NCI-H1417 (cell line): ENCODE data around the gene FITM1.

Source experiments
- DNase-seq, 3 experiments: peaks; one replicate each; lab custom pipeline; 2025; lab: John Stamatoyannopoulos, UW

Gene FITM1, protein sequence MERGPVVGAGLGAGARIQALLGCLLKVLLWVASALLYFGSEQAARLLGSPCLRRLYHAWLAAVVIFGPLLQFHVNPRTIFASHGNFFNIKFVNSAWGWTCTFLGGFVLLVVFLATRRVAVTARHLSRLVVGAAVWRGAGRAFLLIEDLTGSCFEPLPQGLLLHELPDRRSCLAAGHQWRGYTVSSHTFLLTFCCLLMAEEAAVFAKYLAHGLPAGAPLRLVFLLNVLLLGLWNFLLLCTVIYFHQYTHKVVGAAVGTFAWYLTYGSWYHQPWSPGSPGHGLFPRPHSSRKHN

DNA sequence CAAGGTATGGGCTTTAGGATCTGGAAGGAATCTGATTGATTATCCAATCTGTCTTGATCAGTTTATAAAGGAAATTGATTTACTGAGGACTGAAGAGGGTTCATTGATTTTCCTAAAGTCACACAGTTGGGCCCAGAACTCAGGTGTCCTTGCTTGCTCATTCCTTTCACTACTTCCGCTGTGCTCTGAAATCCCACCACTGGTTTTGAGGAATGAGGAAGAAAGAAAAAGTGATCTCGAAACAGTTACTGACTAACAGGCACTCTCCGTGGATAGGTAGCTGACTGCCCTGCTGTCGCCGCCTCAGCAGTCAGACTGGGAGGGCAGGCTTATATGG, at the start of gene FITM1:
TSS of gene FITM1 (plus strand) at position 280 of the 337 bp plus-strand sequence. CDS start 905 bp downstream, outside the sequence.
- no peak for DNase-seq

DNA sequence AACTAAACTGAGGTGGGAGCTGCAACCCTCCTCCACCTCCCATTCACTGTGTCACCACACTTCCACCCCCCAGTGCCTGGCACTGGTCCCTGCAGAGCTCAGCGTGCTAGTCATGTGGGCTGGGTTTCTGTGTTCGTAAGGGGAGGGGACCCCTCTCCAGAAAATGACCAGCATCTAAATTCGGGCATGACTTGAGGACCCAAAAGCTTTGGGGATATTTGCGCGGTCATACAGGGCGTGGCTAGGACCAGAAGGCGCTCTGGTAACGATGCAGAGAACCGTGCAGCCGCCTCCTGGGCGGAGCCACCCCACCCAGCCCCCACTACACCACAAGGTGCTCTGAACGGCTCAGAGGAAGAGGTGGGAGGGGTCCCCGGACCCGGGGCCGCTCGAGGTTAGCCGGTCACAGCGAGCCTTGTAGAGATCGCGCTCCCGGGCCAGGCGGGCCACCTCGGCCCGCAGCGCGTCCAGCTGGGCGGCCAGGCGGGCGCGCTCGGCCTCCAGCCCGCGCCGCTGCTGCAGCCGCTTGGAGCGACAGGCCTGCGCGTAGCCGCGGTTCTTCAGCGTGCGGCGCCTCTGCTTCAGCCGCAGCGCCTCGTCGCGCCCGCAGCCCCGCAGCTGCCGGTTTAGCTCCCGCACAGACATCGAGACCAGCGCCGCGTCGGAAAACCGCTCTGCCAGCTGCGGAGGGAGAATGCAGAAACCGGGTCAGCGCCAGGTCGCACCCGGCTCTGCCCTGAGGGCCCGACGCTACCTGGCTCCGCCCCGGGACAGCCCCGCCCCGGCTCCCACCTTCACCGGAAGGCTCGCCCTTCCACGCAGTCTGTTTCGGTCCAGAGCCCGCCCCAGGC, 49.3 kb upstream of the FITM1 start:
- DNase-seq, result peak; percentile 62 to 91 (median 90)

DNA sequence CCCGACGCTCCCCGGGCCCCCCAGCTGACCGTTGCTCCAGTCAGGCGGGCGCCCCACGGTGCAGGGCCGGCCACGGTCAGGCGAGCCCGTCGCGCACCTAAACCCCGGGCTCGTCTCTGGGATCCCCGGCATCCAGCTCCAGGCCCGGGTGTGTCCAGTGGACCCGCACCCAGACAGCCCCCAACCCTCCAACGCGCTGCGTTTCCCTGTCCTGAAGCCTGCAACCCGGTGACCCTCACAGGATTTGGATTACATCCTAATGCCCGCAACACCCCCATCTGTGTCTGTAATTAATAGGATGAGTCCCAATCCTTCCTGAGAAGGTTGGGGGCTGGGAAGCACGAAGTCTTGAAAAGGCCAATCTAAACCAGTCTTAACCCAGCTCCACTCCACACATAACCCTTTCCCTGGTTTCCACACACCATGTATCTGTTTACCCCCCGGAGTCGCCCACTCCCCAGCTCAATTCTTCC, 48.7 kb upstream of the FITM1 start:
- DNase-seq, result peak in 1 of 3 experiments; percentile 58

DNA sequence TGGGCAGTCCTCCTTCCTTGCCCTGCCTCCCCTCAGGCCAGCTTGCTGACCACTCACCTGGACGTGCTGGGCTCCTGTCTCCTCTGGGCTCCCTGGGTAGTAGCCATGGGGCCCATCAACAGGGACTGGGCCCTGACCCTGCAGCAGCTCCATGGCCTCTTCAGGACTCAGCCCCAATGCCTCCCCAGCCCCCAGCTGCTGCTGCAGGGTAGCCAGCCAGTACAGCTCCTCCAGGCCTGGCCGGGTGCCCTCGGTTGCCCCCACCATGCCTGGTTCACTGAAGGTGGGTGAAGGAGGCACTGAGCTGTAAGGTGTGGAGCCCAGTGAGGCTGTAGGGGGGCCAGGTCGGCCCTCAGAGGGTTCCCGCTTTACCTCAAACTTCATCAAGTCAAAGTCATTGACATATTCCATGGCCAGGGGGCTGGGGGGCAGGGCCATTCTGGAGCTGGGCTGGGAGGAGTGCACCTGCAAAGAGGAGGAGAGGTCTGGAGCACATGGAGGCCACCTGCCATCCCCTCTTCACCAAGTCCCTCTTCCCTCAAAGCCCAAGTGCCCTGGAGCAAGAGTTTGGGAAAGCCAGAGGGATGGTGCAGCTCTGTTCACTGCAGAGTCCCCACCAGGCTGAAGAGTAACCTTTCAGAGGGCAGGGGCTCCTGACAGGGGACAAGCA, 47.9 kb upstream of the FITM1 start:
- DNase-seq, result no peak

DNA sequence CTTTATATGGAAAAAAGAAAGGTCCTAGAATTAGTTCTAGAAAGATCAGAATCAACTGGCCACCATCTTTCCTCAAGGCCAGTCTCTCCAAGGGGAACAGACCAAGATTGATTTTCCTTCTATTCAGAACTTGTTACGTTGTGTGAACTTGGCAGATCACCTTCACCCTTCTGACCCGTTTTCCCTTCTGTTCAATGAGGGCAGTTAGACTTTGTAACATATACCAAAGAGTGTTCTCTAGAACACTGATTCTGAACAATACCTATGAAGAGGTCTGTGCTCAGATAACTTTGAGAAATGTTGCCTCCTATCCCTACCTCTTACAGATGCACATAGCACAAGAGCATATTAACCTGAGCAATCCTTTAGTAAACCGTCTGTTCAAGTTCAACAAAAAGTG, 47.0 kb upstream of the FITM1 start:
- no peak for DNase-seq

DNA sequence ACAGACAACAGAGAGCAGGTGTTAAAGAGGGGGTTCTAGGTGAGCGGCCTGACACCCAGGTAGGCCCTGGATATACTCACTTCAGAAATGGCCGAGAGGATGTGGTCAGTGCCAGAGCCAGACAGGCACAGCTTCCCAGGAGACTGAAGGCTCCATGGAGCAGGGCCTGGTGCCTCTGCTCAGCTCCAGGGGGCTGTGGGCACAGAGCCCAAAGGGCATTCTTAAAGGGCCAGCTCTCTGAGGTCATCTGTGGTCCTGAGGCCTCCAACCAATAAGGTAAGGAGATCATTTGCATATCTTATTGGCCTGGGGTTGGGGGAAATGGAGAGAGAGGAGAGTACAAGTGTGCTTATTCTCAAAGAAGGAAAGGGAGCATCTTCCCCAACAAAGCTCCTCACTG, 46.0 kb upstream of the FITM1 start:
- no peak for DNase-seq

DNA sequence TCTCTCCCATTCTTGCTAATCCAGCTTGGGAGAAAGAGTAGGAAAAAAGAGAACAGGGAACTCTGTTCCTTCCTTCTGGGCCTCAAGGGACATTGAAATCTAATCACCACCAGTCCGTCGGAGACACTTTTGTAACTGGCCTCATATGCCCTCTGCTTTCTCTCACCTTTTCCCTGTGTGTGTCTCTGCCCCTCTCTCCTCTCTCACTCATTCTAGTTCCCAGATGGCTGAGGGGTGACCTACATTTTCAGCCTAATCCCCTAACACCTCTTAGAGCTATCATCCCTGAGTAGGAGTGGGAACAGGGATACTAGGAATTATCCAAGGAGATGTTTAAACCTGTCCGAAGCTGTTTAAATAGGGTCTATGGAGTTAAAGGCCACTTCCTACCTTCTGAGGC, 45.2 kb upstream of the FITM1 start:
- DNase-seq, result no peak

DNA sequence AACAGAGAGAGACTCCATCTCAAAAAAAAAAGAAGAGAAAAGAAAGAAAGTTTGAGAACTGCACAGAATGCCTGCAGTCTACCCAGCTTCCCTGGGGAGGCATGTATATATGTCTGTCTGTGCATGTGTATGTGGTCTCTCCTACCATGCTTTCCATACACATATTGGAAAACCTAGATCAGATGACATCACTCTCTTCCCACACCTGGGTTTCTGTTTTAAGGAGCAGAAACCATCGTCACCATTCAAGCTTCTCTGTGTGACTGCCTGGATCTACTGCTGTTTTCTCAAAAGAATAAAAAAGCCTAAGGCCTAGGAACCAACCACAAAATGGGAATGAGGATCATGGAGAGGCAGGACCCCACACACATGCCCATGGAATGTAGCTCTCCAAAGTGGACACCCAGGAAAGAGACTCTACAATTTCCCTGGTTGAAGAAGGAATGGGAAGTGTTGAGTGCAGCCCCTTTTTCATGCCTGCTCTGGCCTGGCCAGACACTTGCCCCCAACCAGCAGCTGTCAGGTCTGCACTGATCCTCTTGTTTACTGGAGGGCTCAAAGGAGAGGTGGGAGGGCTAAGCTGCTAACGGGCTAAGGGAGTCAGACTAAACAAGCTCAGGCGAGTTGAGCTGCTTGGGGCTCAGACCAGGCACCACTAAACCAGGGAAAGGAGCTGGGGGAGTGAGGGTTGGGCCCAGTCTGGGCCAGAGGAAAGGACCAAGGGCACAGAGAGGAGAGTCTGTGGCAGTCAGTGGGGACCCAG, 44.1 kb upstream of the FITM1 start:
- no peak for DNase-seq

DNA sequence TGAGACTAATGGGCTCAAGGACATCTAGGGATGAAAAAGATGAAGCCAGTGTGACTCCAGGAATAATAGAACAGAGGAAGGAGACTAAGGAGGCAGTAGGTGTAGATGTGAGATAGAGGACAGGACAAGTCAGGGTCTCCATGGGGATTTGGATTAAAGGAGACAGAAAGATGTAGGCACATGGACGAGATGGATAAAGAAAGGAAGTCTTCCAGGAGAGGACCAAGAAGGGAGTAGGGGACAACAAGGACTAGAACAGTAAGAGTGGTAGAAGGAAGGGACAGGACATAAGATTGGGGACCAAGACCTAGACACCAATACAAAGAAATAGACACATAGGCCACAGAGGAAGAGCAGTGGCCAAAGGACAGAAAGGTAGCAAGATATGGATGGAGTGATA, 43.5 kb upstream of the FITM1 start:
- no peak for DNase-seq

DNA sequence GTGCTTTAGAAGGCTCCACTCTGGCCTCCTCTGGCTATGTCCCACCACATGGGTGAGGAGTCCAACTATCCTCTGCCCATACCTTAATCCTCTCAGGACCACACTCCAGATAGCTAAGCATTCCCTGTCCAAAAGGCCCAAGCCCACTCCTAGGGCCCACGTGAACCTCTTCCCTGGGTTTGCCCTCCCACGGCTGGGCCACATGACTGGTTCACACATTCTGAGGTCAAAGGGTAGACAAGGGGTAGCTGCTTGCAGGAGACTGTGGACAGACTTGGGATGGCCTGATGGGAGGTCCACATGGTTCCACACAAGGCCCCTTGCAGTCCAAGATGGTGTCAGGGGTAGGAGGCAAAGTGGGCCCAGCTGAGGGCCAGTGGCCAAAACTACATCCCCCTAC, 42.4 kb upstream of the FITM1 start:
- no peak for DNase-seq

DNA sequence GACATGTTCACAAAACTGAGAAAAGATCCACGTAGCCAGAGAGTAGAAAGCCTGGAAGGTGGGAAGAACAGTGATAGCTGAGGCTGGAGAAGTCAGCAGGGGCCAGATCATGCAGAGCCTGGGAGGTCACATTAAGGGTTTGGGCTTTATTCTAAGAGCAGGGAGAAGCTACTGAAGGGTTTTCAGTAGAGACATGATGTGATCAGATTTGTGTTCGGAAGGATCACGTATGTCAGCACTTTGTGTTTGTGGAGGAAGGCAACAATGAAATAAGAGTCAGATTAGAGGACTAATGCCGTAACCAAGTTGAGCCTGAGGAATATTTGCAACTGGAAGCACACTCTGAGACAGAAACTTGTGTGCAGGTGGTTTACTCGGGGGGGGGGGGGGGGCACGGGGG, 40.6 kb upstream of the FITM1 start:
- DNase-seq, result peak in 1 of 3 experiments; percentile 38

DNA sequence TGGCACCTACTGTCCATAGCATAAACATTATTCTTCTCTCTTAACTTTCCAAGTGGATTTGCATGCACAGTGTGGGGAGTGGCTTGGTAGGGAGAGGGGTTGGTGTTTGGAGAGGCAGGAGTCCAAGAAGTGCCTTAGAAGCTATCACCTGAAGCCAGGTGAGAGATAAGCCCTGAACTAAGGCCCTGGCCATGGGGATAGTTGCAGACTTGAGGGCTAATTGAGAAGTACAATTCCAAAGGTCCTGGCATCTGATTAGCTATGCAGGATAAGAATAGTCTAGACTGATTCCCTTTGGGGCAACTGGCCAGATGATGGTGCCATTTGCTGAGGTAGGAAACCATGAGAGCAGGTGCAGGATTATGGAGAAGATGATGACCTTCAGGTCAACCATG, 38.4 kb upstream of the FITM1 start:
- DNase-seq, result no peak

DNA sequence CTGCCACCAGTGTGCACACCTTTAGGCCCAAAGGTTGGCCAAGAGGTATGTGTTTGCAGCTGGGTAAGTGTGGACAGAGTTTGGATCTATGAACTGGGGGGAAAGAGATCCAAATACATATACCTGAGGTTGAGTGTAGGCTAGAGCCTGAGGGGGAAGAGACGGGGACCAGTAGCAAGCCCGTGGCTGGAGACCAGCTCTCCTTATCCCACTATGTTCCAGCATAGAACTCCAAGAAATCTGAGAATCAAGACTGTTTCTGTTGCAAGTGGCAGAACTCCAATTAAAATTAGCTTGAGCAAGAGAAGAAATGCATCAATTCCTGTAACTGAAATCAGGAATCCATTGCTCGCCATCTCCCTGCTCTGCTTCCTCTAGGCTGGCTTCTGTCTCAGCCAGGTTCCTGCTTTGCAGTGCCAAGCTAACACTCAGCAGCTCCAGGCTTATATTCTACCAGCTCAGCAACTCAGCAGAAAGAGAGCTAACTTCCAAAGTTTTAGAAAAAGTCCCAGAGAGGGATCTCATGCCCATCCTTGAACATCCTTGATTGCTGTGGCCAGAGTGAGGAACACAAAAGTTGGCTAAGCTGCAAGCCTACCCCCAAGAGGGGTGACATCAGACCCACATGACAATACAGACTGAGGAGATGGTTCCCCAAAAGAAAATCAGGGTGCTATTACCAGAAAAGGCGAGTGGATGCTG, 37.8 kb upstream of the FITM1 start:
- no peak for DNase-seq

DNA sequence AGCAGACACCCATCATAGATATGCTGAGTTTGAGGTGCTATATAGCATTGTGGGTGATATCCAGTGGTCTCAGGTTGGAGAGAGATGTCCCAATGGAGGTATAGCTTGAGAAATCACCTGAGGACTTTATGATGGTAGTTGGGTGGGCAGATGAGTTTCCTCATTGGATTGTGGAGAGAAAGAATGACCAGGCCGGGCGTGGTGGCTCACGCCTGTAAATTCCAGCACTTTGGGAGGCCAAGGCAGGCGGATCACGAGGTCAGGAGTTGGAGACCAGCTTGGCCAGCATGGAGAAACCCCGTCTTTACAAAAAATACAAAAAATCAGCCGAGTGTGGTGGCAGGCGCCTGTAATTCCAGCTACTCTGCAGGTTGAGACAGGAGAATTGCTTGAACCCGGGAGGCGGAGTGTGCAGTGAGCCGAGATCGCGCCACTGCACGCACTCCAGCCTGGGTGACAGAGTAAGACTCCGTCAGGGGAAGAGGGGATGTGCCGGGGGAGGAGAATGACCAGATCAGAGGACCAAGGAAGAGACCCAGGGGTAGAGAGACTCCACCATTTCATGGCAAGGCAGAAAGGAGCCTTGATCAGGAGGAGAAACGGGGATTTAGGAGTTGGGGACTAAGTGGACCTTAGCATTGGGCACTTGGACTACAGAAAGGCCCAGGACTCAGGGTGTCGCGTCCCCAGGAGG, 37.1 kb upstream of the FITM1 start:
- DNase-seq, result no peak

DNA sequence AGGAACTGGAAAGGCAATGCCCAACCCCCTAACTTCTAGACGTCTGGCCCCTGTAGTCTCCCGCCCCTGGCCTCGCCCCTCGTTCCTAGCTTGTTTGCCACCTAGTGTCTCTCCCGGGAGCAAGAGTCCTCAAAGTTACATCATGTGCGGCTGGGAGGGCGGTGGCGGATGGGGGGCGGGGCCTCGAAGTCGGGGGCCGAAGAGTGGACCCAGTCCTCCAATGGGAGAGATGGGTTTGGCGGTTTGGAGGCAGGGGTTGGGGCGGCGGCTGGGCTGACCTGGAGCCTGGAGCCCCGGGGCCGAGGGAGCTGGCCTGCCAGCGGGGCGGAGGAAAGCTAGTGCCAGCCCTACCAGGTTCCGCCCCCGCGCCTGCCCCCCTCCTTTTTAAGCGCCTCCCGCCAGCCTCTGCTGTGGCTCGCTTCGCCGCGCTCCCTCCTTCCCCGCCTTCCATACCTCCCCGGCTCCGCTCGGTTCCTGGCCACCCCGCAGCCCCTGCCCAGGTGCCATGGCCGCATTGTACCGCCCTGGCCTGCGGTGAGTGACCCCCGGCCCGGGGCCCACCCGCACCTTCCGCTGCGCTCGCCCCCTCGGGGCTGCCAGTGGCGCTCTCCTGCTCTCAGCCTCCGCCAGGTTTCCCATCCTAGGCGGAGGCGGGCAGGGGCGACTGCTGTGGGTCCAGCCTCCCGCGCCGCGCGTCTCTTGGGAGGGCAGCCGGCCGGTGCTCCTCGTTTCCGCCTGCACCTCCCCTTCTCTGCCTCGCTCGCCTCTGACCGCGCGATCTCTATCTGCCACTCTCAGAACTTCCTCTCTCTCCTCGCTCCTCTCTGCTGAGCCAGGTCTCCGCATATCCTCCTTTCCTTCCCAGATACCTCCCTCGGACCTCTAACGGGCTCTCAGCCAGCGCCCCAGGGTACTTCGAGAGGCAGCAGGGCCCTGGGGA, 36.3 kb upstream of the FITM1 start, which contains the start of gene PCK2:
TSS of gene PCK2 (plus strand) at position 411 of the 940 bp plus-strand sequence. CDS start at position 506, 95 bp downstream.
- peak; percentile 87 to 97 (median 94) for DNase-seq

DNA sequence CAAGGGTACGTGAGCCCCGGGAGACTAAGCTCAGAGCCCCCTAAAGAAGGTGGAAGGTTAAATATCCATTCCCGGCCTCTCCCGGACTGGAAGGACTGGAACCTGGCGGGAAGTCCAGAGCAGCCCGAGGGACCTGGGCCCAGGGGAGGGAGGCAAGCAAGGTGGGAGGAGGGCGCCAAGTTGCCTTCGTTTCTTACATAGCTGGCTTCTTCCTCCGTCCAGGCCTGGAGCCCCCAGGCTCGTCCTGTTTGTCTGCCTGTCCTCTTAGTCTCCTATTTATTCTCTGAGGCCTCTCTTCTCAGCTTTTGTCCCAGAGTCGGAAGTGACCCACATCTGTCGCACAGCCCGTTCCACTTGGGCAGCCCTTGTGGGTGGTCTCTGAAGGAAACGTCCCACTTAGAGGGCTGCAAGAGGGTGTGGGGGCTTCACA, 35.6 kb upstream of the FITM1 start:
- DNase-seq, result no peak

DNA sequence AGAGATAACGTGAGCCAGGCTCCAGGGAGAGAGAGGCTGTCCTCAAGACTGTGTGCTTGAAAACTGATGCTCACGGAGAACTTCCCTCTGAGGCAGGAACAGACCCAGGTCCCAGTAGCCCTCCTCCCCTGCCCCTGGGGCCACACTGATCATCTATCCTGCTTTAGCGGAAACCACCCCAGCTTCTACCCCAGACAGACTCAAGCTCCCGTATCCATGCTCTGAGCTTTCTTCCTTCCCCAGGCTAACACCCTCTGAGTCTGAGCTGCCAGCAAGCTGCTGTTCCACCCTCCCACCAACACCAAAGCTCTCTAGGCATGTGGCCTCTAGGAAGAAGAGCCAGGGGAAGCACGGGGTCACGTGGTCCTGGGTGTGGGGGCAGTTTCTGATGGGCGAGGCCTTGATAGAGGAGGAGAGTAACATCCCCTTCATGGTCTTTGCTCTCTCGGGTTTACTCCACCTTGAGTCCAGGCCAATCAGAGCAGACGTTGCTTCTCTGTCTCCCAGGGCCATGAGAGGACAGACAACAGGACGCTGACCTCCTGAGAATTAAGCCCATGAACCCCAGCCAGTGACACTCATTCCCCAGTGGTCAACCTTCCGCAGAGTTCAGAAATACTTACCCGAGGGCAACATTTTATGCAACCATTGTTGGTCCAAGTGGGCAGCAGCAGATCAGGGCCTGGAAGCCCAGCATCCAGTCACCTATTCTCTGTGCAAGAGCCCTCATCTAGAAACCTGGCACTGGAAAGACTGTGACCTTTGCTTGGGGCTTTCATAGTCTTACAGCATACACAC, 35.0 kb upstream of the FITM1 start:
- peak in 2 of 3 experiments; percentile 42 to 53 for DNase-seq

DNA sequence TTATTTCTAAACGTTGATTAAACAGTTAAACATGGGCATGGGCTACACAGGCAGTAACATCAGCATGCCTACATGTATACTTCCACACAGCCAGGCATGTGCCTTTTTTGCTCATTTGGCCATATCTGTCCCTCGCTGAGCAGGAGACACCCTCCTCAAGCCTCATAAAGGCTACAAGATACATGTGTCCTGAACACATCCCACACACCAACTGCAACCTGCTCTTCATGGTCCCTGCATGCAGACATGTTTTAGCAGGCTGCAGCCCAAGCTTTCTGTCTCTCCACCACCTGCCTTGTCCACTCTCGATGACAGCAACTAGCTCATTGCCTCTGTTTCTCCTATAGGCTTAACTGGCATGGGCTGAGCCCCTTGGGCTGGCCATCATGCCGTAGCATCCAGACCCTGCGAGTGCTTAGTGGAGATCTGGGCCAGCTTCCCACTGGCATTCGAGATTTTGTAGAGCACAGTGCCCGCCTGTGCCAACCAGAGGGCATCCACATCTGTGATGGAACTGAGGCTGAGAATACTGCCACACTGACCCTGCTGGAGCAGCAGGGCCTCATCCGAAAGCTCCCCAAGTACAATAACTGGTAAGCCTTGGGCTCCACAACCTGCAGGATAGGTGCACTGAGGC, 33.8 kb upstream of the FITM1 start:
- no peak for DNase-seq
